Measurements from ENCODE around the gene PIAS4. TPM values are rescaled to one million over a fixed set of nuclear protein-coding genes. Genes with fewer than 3 reads are reported as not detected.

Gene PIAS4
- polyA plus RNA-seq, 4 donors, result 33.5 to 39.4 (median 38.1) TPM

Other genes with a start within 250 kb of the PIAS4 start
- gene APBA3, start 246.0 kb upstream of the PIAS4 start, polyA plus RNA-seq (ENCODE audit: insufficient read length in 4 of 4), result 10 to 100 TPM; 14.2 to 21.6 (median 16.6) TPM
- gene MRPL54, start 245.1 kb upstream of the PIAS4 start, polyA plus RNA-seq (ENCODE audit: insufficient read length in 4 of 4), result 10 to 100 TPM; 32.1 to 43.9 (median 38.1) TPM
- gene RAX2, start 235.5 kb upstream of the PIAS4 start, polyA plus RNA-seq (ENCODE audit: insufficient read length in 4 of 4), result under 1 TPM in 1 of 4 donors, not detected in 3; 0.03 TPM
- 1 to 10 TPM in 2 of 4 donors, under 1 TPM in 2; 0.50 to 1.8 (median 1.1) TPM for gene MATK, start 221.4 kb upstream of the PIAS4 start, polyA plus RNA-seq (ENCODE audit: insufficient read length in 4 of 4)
- gene ZFR2, start 138.7 kb upstream of the PIAS4 start, polyA plus RNA-seq (ENCODE audit: insufficient read length in 4 of 4), result 1 to 10 TPM; 1.3 to 1.8 (median 1.6) TPM
- under 1 TPM; 0.32 to 0.61 (median 0.39) TPM for gene ATCAY, start 127.1 kb upstream of the PIAS4 start, polyA plus RNA-seq (ENCODE audit: insufficient read length in 4 of 4)
- gene NMRK2, start 74.7 kb upstream of the PIAS4 start, polyA plus RNA-seq (ENCODE audit: insufficient read length in 4 of 4), result under 1 TPM in 2 of 4 donors, not detected in 2; 0.39 to 0.59 TPM
- 10 to 100 TPM; 36.5 to 55.5 (median 39.6) TPM for gene DAPK3, start 36.6 kb upstream of the PIAS4 start, polyA plus RNA-seq (ENCODE audit: insufficient read length in 4 of 4)
- gene EEF2, start 22.3 kb upstream of the PIAS4 start, polyA plus RNA-seq (ENCODE audit: insufficient read length in 4 of 4), result 1,000 to 10,000 TPM; 1,542 to 1,906 (median 1,629) TPM
- 10 to 100 TPM in 2 of 4 donors, 1 to 10 TPM in 2; 8.9 to 11.0 (median 9.7) TPM for gene ZBTB7A, start 59.2 kb downstream of the PIAS4 start, polyA plus RNA-seq (ENCODE audit: insufficient read length in 4 of 4)
- 100 to 1,000 TPM; 102 to 139 (median 104) TPM for gene MAP2K2, start 116.4 kb downstream of the PIAS4 start, polyA plus RNA-seq (ENCODE audit: insufficient read length in 4 of 4)
- 1 to 10 TPM; 1.0 to 1.5 (median 1.2) TPM for gene CREB3L3, start 145.9 kb downstream of the PIAS4 start, polyA plus RNA-seq (ENCODE audit: insufficient read length in 4 of 4)
- 10 to 100 TPM; 16.1 to 26.1 (median 17.4) TPM for gene SIRT6, start 174.8 kb downstream of the PIAS4 start, polyA plus RNA-seq (ENCODE audit: insufficient read length in 4 of 4)
- 1 to 10 TPM in 2 of 4 donors, under 1 TPM in 2; 0.89 to 1.4 (median 1.0) TPM for gene ANKRD24, start 175.0 kb downstream of the PIAS4 start, polyA plus RNA-seq (ENCODE audit: insufficient read length in 4 of 4)
- under 1 TPM in 3 of 4 donors, not detected in 1; 0.47 to 0.73 (median 0.61) TPM for gene EBI3, start 221.8 kb downstream of the PIAS4 start, polyA plus RNA-seq (ENCODE audit: insufficient read length in 4 of 4)
- gene YJU2, start 239.3 kb downstream of the PIAS4 start, polyA plus RNA-seq (ENCODE audit: insufficient read length in 4 of 4), result 10 to 100 TPM; 20.0 to 23.7 (median 22.8) TPM

All from right renal pelvis (tissue), 4 donors.